HG03565 (cell line): ENCODE results near the gene DUSP15.

Experiments
- ATAC-seq: cut with Tn5 transposase; IDR thresholded peaks from one replicate; pipeline ENCODE4 v1.9.1; 2021; ENCODE audit warnings: mild to moderate bottlenecking, moderate library complexity; ENCODE audit not compliant: unreplicated experiment

DUSP15 gene

GRCh38 chr20:31861385-31862156, 8.8 kb downstream of the DUSP15 start:
- no peak for ATAC-seq

- ATAC-seq: no peak
Measured at GRCh38 chr20:31861135-31861384, 9.3 kb downstream of the DUSP15 start.

DNA sequence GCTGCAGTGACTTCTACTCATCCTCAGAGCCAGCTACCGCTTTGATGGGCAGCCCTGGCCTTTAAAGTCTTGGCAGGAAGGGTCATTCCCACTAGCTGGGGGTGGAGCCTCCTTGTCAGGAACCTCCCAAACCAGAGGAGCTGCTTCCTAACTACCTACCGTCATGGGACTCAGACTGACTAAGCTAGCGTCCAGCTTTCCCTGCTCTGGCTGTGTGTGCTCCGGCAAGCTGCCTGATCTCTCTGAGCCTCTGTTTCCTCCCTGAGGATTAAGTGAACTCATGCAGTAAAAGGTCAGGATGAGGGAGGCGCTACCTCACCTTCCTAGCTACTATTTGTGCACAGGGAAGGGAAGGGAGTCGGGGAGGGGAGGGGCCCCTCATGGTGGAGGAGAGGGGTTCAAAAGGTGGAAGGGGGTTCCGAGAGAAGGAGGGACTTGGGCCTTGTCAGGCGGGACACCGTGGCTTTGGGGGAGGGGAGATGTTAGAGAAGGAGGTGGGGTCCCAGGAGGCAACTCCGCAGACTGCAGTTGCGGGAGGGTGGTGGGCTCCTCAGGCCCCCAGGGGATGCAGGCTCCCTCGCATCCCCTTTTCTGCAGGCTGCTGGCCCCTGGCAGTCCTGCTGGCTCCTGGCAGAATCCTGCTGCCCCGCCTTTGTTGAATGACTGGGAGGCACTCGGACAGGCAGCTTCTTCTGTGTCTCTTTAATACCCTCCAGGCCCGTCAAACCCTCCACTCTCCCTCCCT, 9.8 kb downstream of the DUSP15 start:
- no peak for ATAC-seq

DNA sequence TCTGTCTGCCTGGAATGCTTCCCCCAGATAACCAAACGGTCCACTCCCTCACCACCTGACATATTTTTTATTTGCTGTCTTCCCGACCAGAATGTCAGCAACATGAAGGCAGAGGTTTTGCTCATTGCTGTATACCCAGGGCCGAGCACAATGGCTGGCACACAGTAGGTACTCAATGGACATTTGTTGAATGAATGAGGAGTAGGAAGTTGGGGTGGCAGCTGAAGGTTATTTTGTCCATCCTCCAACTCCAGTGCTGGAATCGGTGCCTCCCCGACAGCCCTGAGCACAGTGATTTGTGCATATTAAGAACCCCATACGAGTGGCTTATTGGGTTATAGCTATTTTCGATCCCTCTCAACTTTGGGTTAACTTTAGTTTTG, 10.3 kb downstream of the DUSP15 start:
- ATAC-seq: no peak

DNA sequence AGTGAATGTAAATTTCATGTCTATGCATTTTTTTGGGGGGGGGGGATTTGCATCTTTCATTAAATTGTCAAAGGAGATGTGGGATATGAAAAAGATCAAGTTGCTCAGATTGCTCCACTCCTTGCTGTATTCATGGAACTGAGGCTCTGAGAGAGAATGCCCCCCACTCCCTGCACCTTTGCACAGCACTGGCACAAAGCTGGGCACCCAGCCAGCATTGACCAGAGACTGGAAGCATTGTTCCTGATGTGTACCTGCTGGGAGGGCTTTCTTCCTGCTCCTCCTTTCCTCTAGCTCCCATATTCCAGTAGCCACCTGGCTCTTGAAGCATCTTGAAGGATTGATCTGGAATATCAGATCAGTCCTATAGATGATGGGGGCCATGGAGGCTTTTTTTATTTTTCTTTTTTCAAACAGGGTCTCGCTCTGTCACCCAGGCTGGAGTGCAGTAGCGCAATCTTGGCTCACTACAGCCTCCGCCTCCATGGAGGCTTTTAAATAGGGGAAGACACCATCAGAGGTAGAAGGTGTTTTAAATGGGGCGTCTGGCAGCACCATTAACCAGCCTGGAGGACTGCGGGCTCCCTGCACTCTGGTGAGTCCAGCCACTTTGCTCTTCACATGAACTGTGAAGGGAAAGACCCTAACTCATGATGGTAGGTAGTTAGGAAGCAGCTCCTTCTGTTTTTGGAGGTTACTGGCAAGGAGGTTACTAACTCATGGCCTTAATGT, 10.9 kb downstream of the DUSP15 start:
- no peak for ATAC-seq

GRCh38 chr20:31858760-31859083, 11.6 kb downstream of the DUSP15 start:
- ATAC-seq: no peak

DNA sequence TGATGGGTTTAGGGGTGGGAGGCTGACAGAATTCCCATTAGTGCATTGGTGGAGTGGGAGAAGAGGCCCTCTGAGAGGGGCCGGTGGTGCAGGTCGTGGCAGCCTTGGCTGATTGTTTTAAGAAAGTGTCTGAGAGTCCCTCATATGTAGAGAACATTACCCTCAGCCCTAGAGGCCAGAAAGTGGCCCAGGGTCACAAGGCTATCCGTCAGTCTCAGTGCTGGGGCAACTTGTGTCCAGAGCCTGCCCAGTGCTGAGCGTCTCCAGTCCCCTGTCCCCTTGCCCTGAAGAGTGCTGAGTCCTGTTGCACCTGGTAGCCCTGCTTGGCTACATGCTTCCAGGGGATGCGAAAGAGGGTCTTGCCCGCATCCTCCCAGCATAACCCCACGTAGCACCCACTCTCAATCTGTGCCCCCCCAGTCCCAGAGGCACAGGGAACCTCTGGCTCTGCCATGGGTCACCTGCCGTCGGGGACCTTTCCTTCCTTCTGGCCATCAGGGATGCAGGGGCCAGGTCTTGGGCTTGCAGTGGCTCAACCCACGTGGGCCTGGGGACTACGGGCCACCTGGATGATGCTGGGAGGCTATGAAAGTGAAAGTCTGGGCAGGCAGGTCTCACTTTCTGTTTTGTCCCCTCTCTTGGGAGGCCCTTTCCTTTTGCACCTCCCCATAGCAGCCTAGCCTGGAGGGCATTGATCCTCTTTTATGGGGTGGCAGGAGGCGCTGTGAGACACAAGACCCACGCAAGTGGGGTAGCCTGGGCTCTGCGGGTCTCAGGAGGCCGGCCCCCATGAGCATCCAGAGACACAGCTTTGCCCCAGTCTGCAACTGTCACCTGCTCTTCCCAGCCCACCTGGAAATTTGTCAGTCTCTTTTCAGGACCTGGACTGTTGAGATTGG, 12.2 kb downstream of the DUSP15 start:
- no peak for ATAC-seq

GRCh38 chr20:31856516-31856915, 13.8 kb downstream of the DUSP15 start:
- no peak for ATAC-seq

DNA sequence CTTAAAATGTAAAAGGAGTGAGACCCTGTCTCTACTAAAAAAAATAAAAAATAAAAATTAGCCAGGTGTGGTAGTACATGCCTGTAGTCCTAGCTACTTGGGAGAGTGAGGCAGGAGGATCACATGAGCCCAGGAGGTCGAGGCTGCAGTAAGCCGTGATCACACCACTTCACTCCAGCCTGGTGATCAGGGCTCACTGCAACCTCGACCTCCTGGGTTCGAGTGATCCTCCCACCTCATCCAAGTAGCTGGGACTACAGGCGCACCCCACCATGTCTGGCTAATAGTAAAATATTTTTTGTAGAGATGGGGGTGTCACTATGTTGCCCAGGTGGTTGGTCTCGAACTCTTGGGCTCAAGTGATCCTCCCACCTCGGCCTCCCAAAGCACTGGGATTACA, 16.8 kb downstream of the DUSP15 start:
- ATAC-seq: no peak

DNA sequence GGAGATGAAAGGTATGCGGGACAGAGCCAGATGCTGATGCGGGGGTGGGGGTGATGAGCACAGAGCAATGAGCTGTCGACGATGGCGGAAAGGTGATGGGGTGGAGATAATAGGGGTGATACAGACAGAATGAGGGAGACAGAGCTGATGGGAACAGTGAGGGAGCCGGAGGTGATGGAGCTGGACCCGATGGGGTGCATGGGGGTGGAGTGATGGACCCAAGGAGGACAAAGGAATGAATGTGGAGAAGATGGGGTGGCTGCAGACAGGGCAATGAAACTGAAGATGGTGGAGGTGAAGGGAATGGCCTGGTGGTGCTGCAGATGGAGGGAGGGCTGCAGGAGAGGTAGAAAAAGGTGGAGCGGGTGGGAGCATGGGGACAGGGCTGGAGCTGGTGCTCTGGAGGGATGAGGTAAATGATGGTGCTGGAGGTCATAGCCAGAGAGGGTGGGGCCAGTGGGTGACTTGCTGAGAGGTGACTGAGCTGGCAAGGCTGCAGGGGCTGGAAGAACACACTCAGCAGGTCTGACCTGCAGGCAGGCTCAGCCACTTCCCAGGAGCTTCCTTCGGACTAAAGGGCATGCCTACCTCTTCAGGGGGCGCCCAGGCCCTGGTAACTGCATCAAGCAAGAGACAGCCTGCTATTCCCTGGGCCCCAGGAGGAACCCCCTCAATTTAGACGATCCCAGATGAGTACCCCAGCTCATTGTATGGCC, 18.9 kb downstream of the DUSP15 start:
- no peak for ATAC-seq

- no peak for ATAC-seq
Measured at GRCh38 chr20:31849306-31849930, 20.9 kb downstream of the DUSP15 start.

DNA sequence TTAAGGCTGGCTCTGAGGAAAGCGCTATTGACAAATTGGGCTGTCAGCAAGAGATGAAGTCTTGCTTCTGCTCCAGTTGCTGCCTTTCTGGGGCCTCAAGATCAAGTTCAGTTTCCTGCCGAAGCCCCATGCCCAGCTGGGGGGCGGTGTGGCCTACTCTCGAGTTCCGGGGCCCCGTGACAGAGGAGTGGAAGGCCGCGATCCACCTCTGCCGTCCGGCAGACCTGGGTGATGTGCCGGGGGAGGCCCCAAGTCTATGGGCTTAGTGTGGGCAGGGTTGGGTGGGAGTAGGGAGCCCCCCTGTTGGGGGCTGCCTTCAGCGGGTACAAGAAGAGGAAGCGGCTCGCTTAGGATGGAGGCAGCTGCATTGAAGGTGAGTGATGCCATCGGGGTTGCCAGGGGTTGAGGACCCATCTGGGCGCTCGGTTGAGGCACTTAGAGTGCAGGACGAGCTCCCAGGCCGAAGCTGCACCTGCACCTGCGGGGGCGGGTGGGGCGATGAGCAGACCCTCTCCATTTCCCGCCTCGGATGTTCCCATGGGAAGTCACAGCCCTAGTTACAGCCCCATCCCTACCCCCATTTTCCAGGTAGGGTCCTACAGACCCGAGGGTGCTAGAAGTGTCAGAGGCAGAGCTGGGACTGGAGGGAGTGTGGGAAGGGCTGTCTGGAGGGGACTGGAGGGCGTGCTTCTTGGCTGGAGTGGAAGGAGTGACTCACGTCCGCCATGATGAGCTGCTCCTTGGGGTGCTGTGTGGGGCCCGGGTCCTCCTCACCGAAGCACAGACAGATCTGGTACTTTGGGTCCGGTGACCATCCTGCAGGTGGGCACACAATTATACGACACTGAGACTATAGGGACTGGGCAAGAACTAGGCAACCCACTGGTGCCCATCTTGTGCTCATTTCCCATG, 22.0 kb downstream of the DUSP15 start:
- ATAC-seq: no peak

- no peak for ATAC-seq
Measured at GRCh38 chr20:31846793-31847138, 23.6 kb downstream of the DUSP15 start.

GRCh38 chr20:31845300-31845863, 24.9 kb downstream of the DUSP15 start, which contains the start of gene FOXS1:
Gene FOXS1 (minus strand): TSS chr20:31845604. CDS start chr20:31845542, 62 bp downstream.
- ATAC-seq: no peak

DNA sequence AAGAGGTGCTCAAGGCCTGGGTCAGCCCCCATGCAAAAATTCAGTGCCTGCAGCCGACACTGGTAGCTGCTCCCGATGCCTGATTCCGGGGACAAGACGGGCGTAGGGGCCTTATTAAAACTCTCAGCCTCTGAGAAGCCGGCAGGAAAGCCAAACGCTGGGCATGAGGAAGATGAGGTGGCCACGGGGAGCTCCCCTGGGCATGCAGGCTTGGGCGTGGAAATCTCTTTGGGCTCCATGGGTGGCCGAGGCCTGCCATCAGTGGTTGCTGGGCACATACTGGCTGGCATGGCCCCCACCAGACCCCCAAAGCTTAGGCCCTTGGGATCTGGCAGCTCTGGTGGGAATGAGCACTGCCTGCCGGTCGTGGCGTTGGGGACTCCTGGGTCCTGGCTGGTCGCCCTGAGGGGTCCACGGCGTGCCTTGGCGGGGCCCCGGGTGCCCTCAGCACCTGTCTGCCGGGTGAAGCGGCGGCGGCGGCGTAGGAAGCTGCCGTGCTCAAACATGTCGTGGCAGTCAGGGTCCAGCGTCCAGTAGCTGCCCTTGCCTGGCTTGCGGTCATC, 25.5 kb downstream of the DUSP15 start:
- no peak for ATAC-seq

DNA sequence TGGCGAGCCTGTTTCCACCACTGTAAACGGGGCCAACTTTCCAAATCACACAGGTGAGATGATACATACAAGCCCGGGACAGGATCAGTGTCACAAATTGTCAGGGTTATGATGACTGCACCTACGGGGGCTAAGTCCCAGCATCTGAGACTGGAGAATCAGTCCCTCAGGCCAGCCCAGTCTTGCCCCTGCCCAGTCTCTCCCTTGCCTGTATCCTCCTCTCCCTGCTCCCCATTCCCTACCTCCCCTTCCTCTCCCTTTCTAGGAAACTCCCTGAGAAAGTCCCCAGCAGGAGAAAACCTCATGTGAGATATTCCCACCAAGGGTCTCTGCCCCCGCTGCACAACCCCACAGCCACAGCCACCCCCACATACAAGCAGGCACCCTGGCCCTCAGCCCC, 26.4 kb downstream of the DUSP15 start:
- ATAC-seq: no peak

DNA sequence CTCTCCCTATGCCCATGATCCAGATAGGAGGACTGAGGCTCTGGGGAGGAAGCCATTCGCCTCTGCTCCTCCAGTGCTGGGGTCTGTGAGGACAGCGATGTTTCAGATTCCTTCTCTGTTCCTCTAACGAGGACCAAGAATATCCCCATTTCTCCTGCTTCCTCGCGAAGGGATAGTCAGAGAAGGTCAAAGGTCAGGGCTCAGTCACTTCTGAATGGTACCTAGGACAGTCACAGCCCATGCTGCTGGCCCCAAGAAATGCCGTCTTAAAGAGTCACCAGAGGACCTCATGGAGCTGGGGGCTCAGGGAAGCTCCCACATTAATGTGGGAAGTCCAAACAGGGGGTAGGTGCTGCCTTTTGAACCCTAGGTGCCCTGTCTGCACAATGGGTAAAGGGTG, 27.0 kb downstream of the DUSP15 start:
- no peak for ATAC-seq

DNA sequence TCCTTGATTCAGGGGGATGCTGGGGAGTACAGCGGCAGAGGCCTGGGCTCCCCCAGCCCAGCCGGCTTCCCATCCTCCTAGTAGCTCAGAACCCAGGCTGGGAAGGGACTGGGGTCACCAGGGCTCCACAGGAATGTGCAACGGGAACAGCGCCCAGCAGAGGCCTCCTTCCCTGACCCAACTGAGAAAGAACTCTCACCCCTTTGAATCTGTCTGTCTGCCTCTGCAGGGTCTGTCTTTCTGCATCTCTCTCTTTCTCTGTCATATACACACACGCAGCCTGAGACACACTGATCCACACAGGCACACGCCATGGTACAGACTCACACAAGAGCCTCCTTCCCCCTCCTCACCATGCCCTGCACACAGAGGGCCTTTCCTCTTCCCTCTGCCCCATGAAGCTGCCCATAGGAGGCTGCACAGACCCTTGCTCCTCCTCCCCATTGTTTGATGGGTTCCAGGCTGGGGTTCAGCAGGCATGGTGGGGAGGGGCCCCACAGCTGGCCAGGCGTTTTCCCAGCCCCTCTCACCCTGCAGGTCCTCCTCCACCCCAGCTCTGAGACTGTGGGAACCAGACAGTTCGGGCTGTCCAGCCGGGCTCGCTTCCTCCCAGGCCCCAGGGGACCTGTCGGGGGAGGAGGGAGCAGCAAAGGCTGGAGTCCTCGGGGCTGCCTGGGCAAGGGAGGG, 27.7 kb downstream of the DUSP15 start:
- no peak for ATAC-seq
